B cell (primary cell): ENCODE data around the gene DYRK1A. TPM values are rescaled to one million over a fixed set of nuclear protein-coding genes. Genes with fewer than 3 reads are reported as not detected.

Experiments
- ATAC-seq: fragments of 200-7000 bp; cut with Tn5 transposase; one replicate; pipeline ENCODE4 v1.10.0; 2021; ENCODE audit warnings: low read depth, mild to moderate bottlenecking, moderate number of reproducible peaks, moderate library complexity
- CTCF ChIA-PET: fragments of 350-600 bp; sonication (Branson Sonifier 250); formaldehyde crosslinking; loops from one replicate; lab custom pipeline; 2021; ENCODE audit warnings: antibody characterized with exemption, inconsistent platforms; lab: Charles Lee
- POLR2A ChIA-PET: fragments of 350-600 bp; sonication (Branson Sonifier 250); formaldehyde crosslinking; loops from one replicate; lab custom pipeline; 2021; ENCODE audit warnings: antibody characterized with exemption; lab: Charles Lee
- DNase-seq: peaks from one replicate; pipeline ENCODE4 v3.0.0; 2013
- H2AFZ ChIP-seq: 2 replicates; pipeline ENCODE4 v1.6.1; 2012; ENCODE audit warnings: mild to moderate bottlenecking, low read depth, low read length; ENCODE audit not compliant: insufficient read depth, poor library complexity, severe bottlenecking
- H3K27ac ChIP-seq, 2 donors: 1 replicate in 1 of 2; 2 replicates in 1 of 2; pipeline ENCODE4 v1.5.1; 2012 to 2013; ENCODE audit warnings: low read length in 2 of 2, mild to moderate bottlenecking in 2 of 2, moderate library complexity in 1 of 2
- H3K27me3 ChIP-seq, 4 experiments: fragments of 200-600 bp in 1 of 4; sonication (generic) in 1 of 4; replicated peaks in 1 of 4; 1 replicate in 2 of 4; 2 replicates in 2 of 4; pipeline versions ENCODE4 v1.6.1 to v1.7.0; 2013 to 2016; ENCODE audit warnings: low read length in 3 of 4, mild to moderate bottlenecking in 2 of 4, mixed read lengths in 1 of 4, moderate library complexity in 1 of 4; ENCODE audit not compliant: insufficient read depth in 4 of 4, control insufficient read depth in 3 of 4; ENCODE audit errors: control extremely low read depth in 1 of 4
- H3K36me3 ChIP-seq, 2 experiments: replicated peaks in 1 of 2; 1 replicate in 1 of 2; 2 replicates in 1 of 2; pipeline versions ENCODE4 v1.6.1 to v1.7.1; 2013; ENCODE audit warnings: low read length in 1 of 2; ENCODE audit not compliant: insufficient read depth in 2 of 2, control insufficient read depth in 1 of 2; ENCODE audit errors: control extremely low read depth in 1 of 2, extremely low read depth in 1 of 2
- H3K4me1 ChIP-seq, 2 donors: fragments of 200-600 bp in 1 of 2; sonication (generic) in 1 of 2; 1 replicate in 1 of 2; 2 replicates in 1 of 2; pipeline versions ENCODE4 v1.5.1 to v1.6.1; 2013 to 2017; ENCODE audit warnings: low read length in 2 of 2; ENCODE audit not compliant: control insufficient read depth in 2 of 2, insufficient read depth in 2 of 2
- H3K4me2 ChIP-seq: replicated peaks from 2 replicates; pipeline ENCODE3; 2012; ENCODE audit warnings: mild to moderate bottlenecking, low read depth, low read length; ENCODE audit not compliant: poor library complexity, severe bottlenecking
- H3K4me3 ChIP-seq, 5 experiments: fragments of 200-600 bp in 1 of 5; sonication (generic) in 1 of 5; 1 replicate in 3 of 5; 2 replicates in 2 of 5; pipeline versions ENCODE4 v1.5.1 to v1.7.0; 2011 to 2016; ENCODE audit warnings: low read length in 4 of 5, mild to moderate bottlenecking in 4 of 5, low read depth in 2 of 5, control low read depth in 1 of 5, moderate library complexity in 1 of 5; ENCODE audit not compliant: insufficient read depth in 1 of 5; ENCODE audit errors: control extremely low read depth in 1 of 5, extremely low read depth in 1 of 5
- H3K79me2 ChIP-seq: fragments of 200-600 bp; sonication (generic); one replicate; pipeline ENCODE4 v1.6.0; 2016; ENCODE audit warnings: low read length; ENCODE audit not compliant: control insufficient read depth, insufficient read depth
- H3K9ac ChIP-seq: fragments of 200-600 bp; sonication (generic); 2 replicates; pipeline ENCODE4 v1.6.1; 2017; ENCODE audit warnings: mild to moderate bottlenecking, low read length, moderate library complexity
- H3K9me3 ChIP-seq, 3 donors: one replicate each; pipeline versions ENCODE4 v1.6.1 to v1.7.1; 2013; ENCODE audit warnings: low read length in 2 of 3; ENCODE audit not compliant: control insufficient read depth in 2 of 3, insufficient read depth in 1 of 3; ENCODE audit errors: control extremely low read depth in 1 of 3
- H4K20me1 ChIP-seq: 2 replicates; pipeline ENCODE4 v1.6.0; 2012; ENCODE audit warnings: mild to moderate bottlenecking, low read length; ENCODE audit not compliant: insufficient read depth, control insufficient read depth, poor library complexity, severe bottlenecking
- H3K27ac Mint-ChIP-seq: one replicate; pipeline ENCODE4 v1.8.0; 2021; ENCODE audit warnings: mixed read lengths
- H3K27me3 Mint-ChIP-seq: one replicate; pipeline ENCODE4 v1.8.0; 2021; ENCODE audit warnings: mixed read lengths
- H3K4me1 Mint-ChIP-seq: one replicate; pipeline ENCODE4 v1.8.0; 2021; ENCODE audit warnings: mixed read lengths
- H3K4me3 Mint-ChIP-seq: one replicate; pipeline ENCODE4 v1.8.0; 2021; ENCODE audit warnings: mixed read lengths
- H3K9me3 Mint-ChIP-seq: one replicate; pipeline ENCODE4 v1.8.0; 2022; ENCODE audit warnings: mixed read lengths; ENCODE audit not compliant: insufficient read depth
- CTCF ChIP-seq: fragments of 200-600 bp; IDR thresholded peaks from one replicate; pipeline ENCODE4 v1.8.0; 2022; ENCODE audit warnings: antibody characterized with exemption, mild to moderate bottlenecking
- EZH2 ChIP-seq: IDR thresholded peaks from 2 replicates; pipeline ENCODE4 v1.6.1; 2012; ENCODE audit warnings: borderline replicate concordance, low read depth, mild to moderate bottlenecking, moderate library complexity, low read length; ENCODE audit not compliant: insufficient read depth, poor library complexity, severe bottlenecking
- WGBS: methylation state at CpG from one replicate; pipeline ENCODE4 v1.1.5; 2013; ENCODE audit warnings: missing lambda C conversion rate; ENCODE audit not compliant: insufficient coverage; 5-methylcytosine and 5-hydroxymethylcytosine counted together
- intact Hi-C: fragments of 100-400 bp; cut with micrococcal nuclease; formaldehyde crosslinking; loops from one replicate; pipeline ENCODE4 v1.10.0; 2022
- polyA plus RNA-seq: library from polyadenylated mRNA; depleted of rRNA; stranded (reverse); fragments of >200 nt; gene quantifications from 2 replicates; pipeline ENCODE4 v1.2.3, GENCODE V29; 2012
- total RNA-seq, 2 donors: library from RNA; stranded (reverse); fragments of 120-200 nt in 1 of 2; gene quantifications; 1 replicate in 1 of 2; 2 replicates in 1 of 2; pipeline versions ENCODE4 v1.2.3 to v1.2.4, GENCODE V29; 2013 to 2022

The DYRK1A gene
- total and polyA plus RNA-seq, 2 donors (not counting 1 experiment from before 2014, with no cell fraction given), result 46.6 to 147 TPM

DNA sequence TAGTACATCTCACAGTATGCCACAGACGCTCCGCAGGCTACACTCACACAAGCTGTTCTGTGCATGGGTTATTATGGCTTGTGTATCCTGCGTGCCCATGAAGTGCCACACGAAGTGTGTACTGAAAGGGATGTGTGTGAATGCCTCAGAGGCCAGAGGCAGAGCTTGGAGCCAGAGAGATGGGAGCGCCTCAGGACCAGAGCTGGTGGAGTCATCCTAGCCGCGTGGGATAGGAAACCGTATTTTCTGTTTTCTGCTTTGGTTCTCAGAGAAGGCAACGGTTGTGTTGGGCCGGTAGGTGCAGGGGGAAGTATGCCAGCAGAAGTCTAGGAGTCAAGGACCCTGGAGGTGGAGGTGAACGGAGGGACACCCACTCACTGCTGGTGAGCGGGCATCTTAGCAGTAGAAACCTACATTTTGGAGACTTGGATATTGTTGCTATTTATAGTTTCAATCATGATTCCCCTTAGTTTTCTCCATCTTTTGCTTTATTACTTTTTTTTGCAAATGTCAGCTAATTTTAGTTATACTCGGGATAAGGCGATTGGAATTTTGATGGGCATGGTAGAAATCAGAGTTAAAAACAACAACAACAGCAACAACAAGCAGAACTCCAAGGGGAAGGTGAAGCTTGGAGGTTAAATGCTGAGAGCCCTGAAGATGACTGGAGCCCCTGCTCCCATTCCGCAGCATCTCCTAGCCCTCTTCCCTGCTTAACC is 188.2 kb downstream of the DYRK1A start:
- Histone ChIP-seq H3K4me3 (no peak overlapping the region), H4K20me1 (no peaks in the 10 kb centered on the region), H3K4me2 (no peak overlapping the region), H3K9ac (no peak overlapping the region), H3K27ac (no peak overlapping the region), H3K9me3 (peaks cover 0 to 3% (median 0%) of the 10 kb centered on the region in 3 donors), H3K27me3 (peaks cover 0 to 3% (median 1%) of the 10 kb centered on the region in 4 experiments), H3K4me1 (peaks cover 6 to 8% of the 10 kb centered on the region in 2 donors), H3K79me2 (no peaks in the 10 kb centered on the region), H2AFZ (no peak overlapping the region), H3K36me3 (no peaks in the 10 kb centered on the region)
- POLR2A ChIA-PET, result no interaction called here
- ATAC-seq (no peak), DNase-seq (no peak)
- CTCF ChIA-PET, result interaction anchor here (0.7 kb wide), 1 partner anchor 1451 kb away, joined by 4 read pairs; no protein-coding TSS in a partner anchor
- Mint-ChIP-seq H3K27ac (no peak overlapping the region), H3K27me3 (peaks cover 27% of the 10 kb centered on the region), H3K4me1 (peaks cover 14% of the 10 kb centered on the region), H3K9me3 (no peaks in the 10 kb centered on the region), H3K4me3 (no peak overlapping the region)
- TF ChIP-seq EZH2 (no peak), CTCF (no peak)
- 93% methylated on average over 9 of the region's 15 CpGs for WGBS
- intact Hi-C loops, result no loop called here

GRCh38 chr21:37555672-37556261 is 189.2 kb downstream of the DYRK1A start:
- no peaks in the 10 kb centered on the region for H3K79me2 ChIP-seq
- no peaks in the 10 kb centered on the region for H3K9me3 ChIP-seq
- TF ChIP-seq CTCF (no peak), EZH2 (no peak)
- peaks cover 0 to 3% (median 1%) of the 10 kb centered on the region in 4 experiments for H3K27me3 ChIP-seq
- peaks cover 22% of the 10 kb centered on the region for H3K27me3 Mint-ChIP-seq
- ATAC-seq, result no peak
- DNase-seq, result no peak
- intact Hi-C loops, result no loop called here
- no peak overlapping the region for H3K4me3 Mint-ChIP-seq
- H3K4me2 ChIP-seq, result no peak overlapping the region
- H3K36me3 ChIP-seq, result no peaks in the 10 kb centered on the region
- H3K9me3 Mint-ChIP-seq, result no peaks in the 10 kb centered on the region
- no peak overlapping the region for H3K9ac ChIP-seq
- no peak overlapping the region for H3K27ac Mint-ChIP-seq
- CTCF ChIA-PET, result interaction anchor here (0.6 kb wide), 1 partner anchor 486 kb away, joined by 3 read pairs; no protein-coding TSS in a partner anchor
- POLR2A ChIA-PET, result no interaction called here
- H3K4me1 Mint-ChIP-seq, result peaks cover 14% of the 10 kb centered on the region
- peaks cover 6 to 8% of the 10 kb centered on the region in 2 donors for H3K4me1 ChIP-seq
- H3K4me3 ChIP-seq, result no peak overlapping the region
- 91% methylated on average over 15 of the region's 15 CpGs for WGBS
- H3K27ac ChIP-seq, result no peak overlapping the region
- no peak overlapping the region for H2AFZ ChIP-seq
- H4K20me1 ChIP-seq, result no peaks in the 10 kb centered on the region
